ENCODE measurements around the gene SLCO2A1.
A peak's percentile ranks its signal among the peaks of the same experiment; 100 is the strongest.

SLCO2A1 gene

GRCh38 chr3:133986311-133986710 is 43.4 kb downstream of the SLCO2A1 start:
- intact Hi-C loops (cut with DNase I): no loop called here
- DNase-seq: no peak

- no peak for DNase-seq
- intact Hi-C loops (cut with DNase I): no loop called here
Measured at GRCh38 chr3:133984975-133985374, 44.8 kb downstream of the SLCO2A1 start.

- intact Hi-C loops (cut with DNase I): no loop called here
- DNase-seq: peak in 1 of 10 donors; percentile 49
Measured at GRCh38 chr3:133983576-133984560, 45.9 kb downstream of the SLCO2A1 start.

GRCh38 chr3:133983126-133983525 is 46.6 kb downstream of the SLCO2A1 start:
- no peak for DNase-seq
- intact Hi-C loops (cut with DNase I): no loop called here

GRCh38 chr3:133980550-133980949 is 49.2 kb downstream of the SLCO2A1 start:
- no peak for DNase-seq
- intact Hi-C loops (cut with DNase I): no loop called here

GRCh38 chr3:133980035-133980434 is 49.7 kb downstream of the SLCO2A1 start:
- intact Hi-C loops (cut with DNase I): no loop called here

GRCh38 chr3:133979553-133979952 is 50.2 kb downstream of the SLCO2A1 start:
- intact Hi-C loops (cut with DNase I): no loop called here
- DNase-seq: peak in 1 of 10 donors; percentile 73

More at GRCh38 chr3:133980035-133980434, 49.7 kb downstream of the SLCO2A1 start:
- DNase-seq: no peak

GRCh38 chr3:133977568-133977967 is 52.2 kb downstream of the SLCO2A1 start:
- peak in 1 of 10 donors; percentile 15 for DNase-seq
- intact Hi-C loops (cut with DNase I): no loop called here

GRCh38 chr3:133973249-133973980 is 56.3 kb downstream of the SLCO2A1 start:
- DNase-seq: peak in 2 of 10 donors; percentile 38 to 44
- intact Hi-C loops (cut with DNase I): no loop called here

- intact Hi-C loops (cut with DNase I): no loop called here
- DNase-seq: no peak
Measured at GRCh38 chr3:133972156-133972555, 57.6 kb downstream of the SLCO2A1 start.

GRCh38 chr3:133970916-133971315 is 58.8 kb downstream of the SLCO2A1 start:
- DNase-seq: peak in 2 of 10 donors; percentile 31 to 35
- intact Hi-C loops (cut with DNase I): no loop called here

GRCh38 chr3:133970339-133970738 is 59.4 kb downstream of the SLCO2A1 start:
- DNase-seq: peak in 2 of 10 donors; percentile 33 to 43
- intact Hi-C loops (cut with DNase I): no loop called here

GRCh38 chr3:133967992-133968892 is 61.5 kb downstream of the SLCO2A1 start:
- intact Hi-C loops (cut with DNase I): no loop called here
- DNase-seq: peak in 2 of 10 donors; percentile 52 to 66

- peak in 2 of 10 donors; percentile 39 to 56 for DNase-seq
- intact Hi-C loops (cut with DNase I): no loop called here
Measured at GRCh38 chr3:133966954-133967353, 62.8 kb downstream of the SLCO2A1 start.

GRCh38 chr3:133965906-133966305 is 63.8 kb downstream of the SLCO2A1 start:
- DNase-seq: peak in 2 of 10 donors; percentile 25 to 33
- intact Hi-C loops (cut with DNase I): no loop called here

GRCh38 chr3:133965013-133965570 is 64.6 kb downstream of the SLCO2A1 start:
- intact Hi-C loops (cut with DNase I): no loop called here

GRCh38 chr3:133964547-133964946 is 65.2 kb downstream of the SLCO2A1 start:
- peak in 2 of 10 donors; percentile 21 to 29 for DNase-seq
- intact Hi-C loops (cut with DNase I): no loop called here

More at GRCh38 chr3:133965013-133965570, 64.6 kb downstream of the SLCO2A1 start:
- peak in 2 of 10 donors; percentile 41 to 54 for DNase-seq

GRCh38 chr3:133963657-133964396 is 65.9 kb downstream of the SLCO2A1 start:
- peak in 2 of 10 donors; percentile 1 to 6 for DNase-seq
- intact Hi-C loops (cut with DNase I): no loop called here

- DNase-seq: peak in 2 of 10 donors; percentile 5 to 22
- intact Hi-C loops (cut with DNase I): no loop called here
Measured at GRCh38 chr3:133962849-133963248, 66.9 kb downstream of the SLCO2A1 start.

Measured in posterior cingulate gyrus (tissue), 11 donors.